SK-N-SH treated with all-trans-retinoic acid at 6 μM for 48 hours (cell line): ENCODE results near the gene HOATZ.

Experiments used
- ATAC-seq: fragments of 200-7000 bp; cut with Tn5 transposase; 3 replicates; pipeline ENCODE4 v1.9.1; 2020; ENCODE audit warnings: mild to moderate bottlenecking, moderate library complexity
- ARNTL ChIP-seq: fragments of 450-650 bp; formaldehyde crosslinking; IDR thresholded peaks from 2 replicates; pipeline ENCODE4 v1.5.0; 2020; ENCODE audit warnings: low read depth, mild to moderate bottlenecking, moderate library complexity, borderline replicate concordance
- BACH2 ChIP-seq: fragments of 250-450 bp; sonication (Bioruptor Pico); IDR thresholded peaks from 2 replicates; pipeline ENCODE4 v1.9.0; 2021; ENCODE audit warnings: mild to moderate bottlenecking, borderline replicate concordance
- CSDC2 ChIP-seq: fragments of 250-450 bp; sonication (Bioruptor Pico); IDR thresholded peaks from 2 replicates; pipeline ENCODE4 v1.5.0; 2020; ENCODE audit warnings: mild to moderate bottlenecking, moderate library complexity
- CSRNP3 ChIP-seq: fragments of 250-450 bp; sonication (Bioruptor Pico); IDR thresholded peaks from 2 replicates; pipeline ENCODE4 v1.5.1; 2021; ENCODE audit warnings: mild to moderate bottlenecking, moderate library complexity
- ESRRG ChIP-seq: fragments of 250-450 bp; sonication (Bioruptor Pico); IDR thresholded peaks from 2 replicates; pipeline ENCODE4 v1.6.1; 2021; ENCODE audit warnings: mild to moderate bottlenecking
- GLIS3 ChIP-seq: fragments of 250-450 bp; sonication (Bioruptor Pico); IDR thresholded peaks from 2 replicates; pipeline ENCODE4 v1.5.0; 2020; ENCODE audit warnings: mild to moderate bottlenecking, moderate library complexity
- ISL1 ChIP-seq: fragments of 250-450 bp; sonication (Bioruptor Pico); IDR thresholded peaks from 2 replicates; pipeline ENCODE4 v2.1.2; 2022; ENCODE audit warnings: mild to moderate bottlenecking, moderate library complexity
- PATZ1 ChIP-seq: fragments of 250-450 bp; sonication (Bioruptor Pico); IDR thresholded peaks from 2 replicates; pipeline ENCODE4 v1.8.0; 2020; ENCODE audit warnings: mild to moderate bottlenecking, moderate library complexity, borderline replicate concordance
- PPARA ChIP-seq: fragments of 250-450 bp; sonication (Bioruptor Pico); IDR thresholded peaks from 2 replicates; pipeline ENCODE4 v1.5.0; 2020; ENCODE audit warnings: mild to moderate bottlenecking, borderline replicate concordance
- RARB ChIP-seq: fragments of 250-450 bp; sonication (Bioruptor Pico); IDR thresholded peaks from 2 replicates; pipeline ENCODE4 v1.8.0; 2021; ENCODE audit warnings: mild to moderate bottlenecking, moderate library complexity
- SNAI2 ChIP-seq: fragments of 250-450 bp; sonication (Bioruptor Pico); IDR thresholded peaks from 2 replicates; pipeline ENCODE4 v1.5.0; 2020; ENCODE audit warnings: mild to moderate bottlenecking, moderate library complexity
- TCF4 ChIP-seq: fragments of 250-450 bp; sonication (Bioruptor Pico); IDR thresholded peaks from 2 replicates; pipeline ENCODE4 v1.8.0; 2021; ENCODE audit warnings: mild to moderate bottlenecking, moderate library complexity, borderline replicate concordance
- TOX ChIP-seq: fragments of 250-450 bp; sonication (Bioruptor Pico); IDR thresholded peaks from 2 replicates; pipeline ENCODE4 v1.8.0; 2021; ENCODE audit warnings: mild to moderate bottlenecking, moderate library complexity, borderline replicate concordance
- ZC3H10 ChIP-seq: fragments of 250-450 bp; sonication (Bioruptor Pico); IDR thresholded peaks from 2 replicates; pipeline ENCODE4 v1.5.1; 2021; ENCODE audit warnings: mild to moderate bottlenecking, moderate library complexity
- ZFP3 ChIP-seq: fragments of 250-450 bp; sonication (Bioruptor Pico); IDR thresholded peaks from 2 replicates; pipeline ENCODE4 v1.5.0; 2020; ENCODE audit warnings: mild to moderate bottlenecking, moderate library complexity
- ZFP30 ChIP-seq: fragments of 450-650 bp; formaldehyde crosslinking; IDR thresholded peaks from 2 replicates; pipeline ENCODE4 v1.5.0; 2022; ENCODE audit warnings: mild to moderate bottlenecking, moderate library complexity
- ZNF565 ChIP-seq: fragments of 450-650 bp; formaldehyde crosslinking; conservative IDR thresholded peaks from 2 replicates; pipeline ENCODE4 v1.5.0; 2020; ENCODE audit warnings: low read depth, mild to moderate bottlenecking, moderate library complexity
- ZNF8 ChIP-seq: fragments of 450-650 bp; formaldehyde crosslinking; IDR thresholded peaks from 2 replicates; pipeline ENCODE4 v1.5.0; 2020; ENCODE audit warnings: mild to moderate bottlenecking, moderate library complexity
- TF ChIP-seq, protein P1 (sequence below): fragments of 250-450 bp; sonication (Bioruptor Pico); IDR thresholded peaks from 2 replicates; pipeline ENCODE4 v1.5.0; 2020; ENCODE audit warnings: mild to moderate bottlenecking, moderate library complexity
- TF ChIP-seq, protein P2 (sequence below): fragments of 250-450 bp; sonication (Bioruptor Pico); IDR thresholded peaks from 2 replicates; pipeline ENCODE4 v1.5.1; 2020; ENCODE audit warnings: low read depth, mild to moderate bottlenecking, moderate library complexity

Gene HOATZ

DNA sequence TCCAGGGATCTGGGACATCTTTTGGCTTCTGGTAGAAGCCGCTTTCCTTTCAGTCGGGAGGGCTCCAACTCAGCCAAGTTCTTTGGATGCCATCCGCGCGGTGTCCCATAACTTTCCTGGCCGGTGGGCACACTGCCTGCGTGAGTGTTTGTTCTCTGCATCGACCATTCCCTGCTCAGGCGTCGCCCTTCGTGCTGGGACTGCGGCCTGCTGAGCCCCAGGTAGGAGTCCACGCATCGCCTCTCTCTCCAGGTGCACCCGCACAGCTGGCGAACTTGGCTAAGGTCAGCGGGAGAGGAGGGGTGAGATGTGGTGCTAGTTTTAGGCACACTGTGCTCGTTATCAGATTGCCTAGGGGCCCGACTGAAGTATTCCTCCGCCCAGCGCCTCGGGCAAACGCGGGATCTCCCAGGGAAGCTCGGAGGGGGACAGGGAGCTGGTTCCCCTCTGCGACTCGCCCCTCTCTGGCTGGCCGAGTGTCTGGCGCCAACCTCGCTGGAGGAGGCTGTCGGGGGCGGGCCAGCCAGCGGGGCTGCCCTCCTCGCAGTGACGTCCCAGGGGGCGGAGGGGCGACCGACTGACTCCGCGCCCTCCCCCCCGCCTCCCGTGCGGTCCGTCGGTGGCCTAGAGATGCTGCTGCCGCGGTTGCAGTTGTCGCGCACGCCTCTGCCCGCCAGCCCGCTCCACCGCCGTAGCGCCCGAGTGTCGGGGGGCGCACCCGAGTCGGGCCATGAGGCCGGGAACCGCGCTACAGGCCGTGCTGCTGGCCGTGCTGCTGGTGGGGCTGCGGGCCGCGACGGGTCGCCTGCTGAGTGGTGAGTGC, 25.7 kb downstream of the HOATZ start, which contains the start of gene LAYN (continued):
- TF ChIP-seq CSDC2 (CRISPR knock-in tag) (no peak), ZC3H10 (CRISPR knock-in tag) (no peak), ZFP30 (CRISPR knock-in tag) (no peak), SNAI2 (no peak), RARB (CRISPR knock-in tag) (no peak), ZNF8 (CRISPR knock-in tag) (no peak), ARNTL (CRISPR knock-in tag) (no peak)
- TF ChIP-seq, protein P1, sequence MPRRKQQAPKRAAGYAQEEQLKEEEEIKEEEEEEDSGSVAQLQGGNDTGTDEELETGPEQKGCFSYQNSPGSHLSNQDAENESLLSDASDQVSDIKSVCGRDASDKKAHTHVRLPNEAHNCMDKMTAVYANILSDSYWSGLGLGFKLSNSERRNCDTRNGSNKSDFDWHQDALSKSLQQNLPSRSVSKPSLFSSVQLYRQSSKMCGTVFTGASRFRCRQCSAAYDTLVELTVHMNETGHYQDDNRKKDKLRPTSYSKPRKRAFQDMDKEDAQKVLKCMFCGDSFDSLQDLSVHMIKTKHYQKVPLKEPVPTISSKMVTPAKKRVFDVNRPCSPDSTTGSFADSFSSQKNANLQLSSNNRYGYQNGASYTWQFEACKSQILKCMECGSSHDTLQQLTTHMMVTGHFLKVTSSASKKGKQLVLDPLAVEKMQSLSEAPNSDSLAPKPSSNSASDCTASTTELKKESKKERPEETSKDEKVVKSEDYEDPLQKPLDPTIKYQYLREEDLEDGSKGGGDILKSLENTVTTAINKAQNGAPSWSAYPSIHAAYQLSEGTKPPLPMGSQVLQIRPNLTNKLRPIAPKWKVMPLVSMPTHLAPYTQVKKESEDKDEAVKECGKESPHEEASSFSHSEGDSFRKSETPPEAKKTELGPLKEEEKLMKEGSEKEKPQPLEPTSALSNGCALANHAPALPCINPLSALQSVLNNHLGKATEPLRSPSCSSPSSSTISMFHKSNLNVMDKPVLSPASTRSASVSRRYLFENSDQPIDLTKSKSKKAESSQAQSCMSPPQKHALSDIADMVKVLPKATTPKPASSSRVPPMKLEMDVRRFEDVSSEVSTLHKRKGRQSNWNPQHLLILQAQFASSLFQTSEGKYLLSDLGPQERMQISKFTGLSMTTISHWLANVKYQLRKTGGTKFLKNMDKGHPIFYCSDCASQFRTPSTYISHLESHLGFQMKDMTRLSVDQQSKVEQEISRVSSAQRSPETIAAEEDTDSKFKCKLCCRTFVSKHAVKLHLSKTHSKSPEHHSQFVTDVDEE (CRISPR knock-in tag), result no peak

DNA sequence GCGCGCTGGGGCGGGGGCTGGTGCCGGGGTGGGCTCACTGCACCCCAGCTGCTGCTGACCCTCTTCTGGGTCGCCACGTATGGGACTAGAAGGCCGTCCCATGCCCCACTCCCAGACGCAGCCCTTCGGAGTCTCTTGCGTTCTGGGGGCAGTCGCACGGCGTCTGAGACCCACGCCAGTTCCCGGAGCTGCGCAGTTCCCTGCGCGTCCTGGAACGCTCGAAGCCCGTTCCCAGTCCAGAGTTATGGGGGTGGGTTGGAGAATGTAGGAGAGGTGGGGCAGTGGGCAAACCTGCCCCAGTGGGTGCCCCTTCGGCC, 26.3 kb downstream of the HOATZ start:
- TF ChIP-seq ESRRG (CRISPR knock-in tag), result no peak
- TF ChIP-seq GLIS3 (CRISPR knock-in tag), result no peak
- no peak for TF ChIP-seq ISL1 (CRISPR knock-in tag)
- no peak for TF ChIP-seq TOX (CRISPR knock-in tag)
- no peak for TF ChIP-seq CSDC2 (CRISPR knock-in tag)
- TF ChIP-seq ZFP3 (CRISPR knock-in tag), result no peak
- no peak for TF ChIP-seq ZNF565 (CRISPR knock-in tag)
- TF ChIP-seq SNAI2, result no peak
- TF ChIP-seq CSRNP3 (CRISPR knock-in tag), result no peak
- TF ChIP-seq PPARA (CRISPR knock-in tag), result no peak
- TF ChIP-seq ZNF8 (CRISPR knock-in tag), result no peak
- TF ChIP-seq TCF4 (CRISPR knock-in tag), result no peak
- no peak for TF ChIP-seq BACH2 (CRISPR knock-in tag)
- TF ChIP-seq PATZ1 (CRISPR knock-in tag), result no peak
- TF ChIP-seq, protein P1 (CRISPR knock-in tag), result no peak
- TF ChIP-seq, protein P2, sequence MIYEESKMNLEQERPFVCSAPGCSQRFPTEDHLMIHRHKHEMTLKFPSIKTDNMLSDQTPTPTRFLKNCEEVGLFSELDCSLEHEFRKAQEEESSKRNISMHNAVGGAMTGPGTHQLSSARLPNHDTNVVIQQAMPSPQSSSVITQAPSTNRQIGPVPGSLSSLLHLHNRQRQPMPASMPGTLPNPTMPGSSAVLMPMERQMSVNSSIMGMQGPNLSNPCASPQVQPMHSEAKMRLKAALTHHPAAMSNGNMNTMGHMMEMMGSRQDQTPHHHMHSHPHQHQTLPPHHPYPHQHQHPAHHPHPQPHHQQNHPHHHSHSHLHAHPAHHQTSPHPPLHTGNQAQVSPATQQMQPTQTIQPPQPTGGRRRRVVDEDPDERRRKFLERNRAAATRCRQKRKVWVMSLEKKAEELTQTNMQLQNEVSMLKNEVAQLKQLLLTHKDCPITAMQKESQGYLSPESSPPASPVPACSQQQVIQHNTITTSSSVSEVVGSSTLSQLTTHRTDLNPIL, result no peak
- no peak for TF ChIP-seq RARB (CRISPR knock-in tag)
- ATAC-seq, result peak; percentile 17
